GM12872 (cell line): ENCODE data around the gene HINT3.

Experiments
- TF ChIP-seq, protein P1 (sequence below): IDR thresholded peaks from 3 replicates; pipeline ENCODE4 v1.5.1; 2011; ENCODE audit warnings: low read depth, mild to moderate bottlenecking, low read length, moderate library complexity; ENCODE audit not compliant: insufficient read depth

The HINT3 gene

DNA sequence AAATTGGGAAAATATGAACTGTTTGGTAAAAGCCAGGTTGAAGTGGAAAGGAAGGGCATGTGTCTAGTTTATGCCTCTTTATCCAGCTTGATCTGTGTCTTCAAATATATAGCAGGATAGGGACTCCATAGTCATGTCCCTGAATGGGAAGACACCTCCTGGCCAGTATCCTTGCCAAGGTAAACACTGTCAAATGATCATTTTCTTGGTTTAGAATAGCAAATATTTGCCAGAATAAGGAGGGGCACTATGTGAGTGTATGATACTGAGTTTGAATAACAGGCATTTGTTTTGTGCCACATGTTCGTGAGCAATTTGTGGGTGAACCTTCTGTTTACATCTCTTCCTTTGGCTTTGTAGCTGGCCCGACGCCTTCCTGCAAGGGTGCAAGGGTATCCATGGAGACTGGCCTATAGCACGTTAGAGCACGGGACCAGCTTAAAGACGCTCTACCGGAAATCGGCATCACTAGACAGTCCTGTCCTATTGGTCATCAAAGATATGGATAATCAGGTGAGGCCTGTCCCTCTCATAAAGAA lies 34.2 kb upstream of the HINT3 start:
- TF ChIP-seq, protein P1, sequence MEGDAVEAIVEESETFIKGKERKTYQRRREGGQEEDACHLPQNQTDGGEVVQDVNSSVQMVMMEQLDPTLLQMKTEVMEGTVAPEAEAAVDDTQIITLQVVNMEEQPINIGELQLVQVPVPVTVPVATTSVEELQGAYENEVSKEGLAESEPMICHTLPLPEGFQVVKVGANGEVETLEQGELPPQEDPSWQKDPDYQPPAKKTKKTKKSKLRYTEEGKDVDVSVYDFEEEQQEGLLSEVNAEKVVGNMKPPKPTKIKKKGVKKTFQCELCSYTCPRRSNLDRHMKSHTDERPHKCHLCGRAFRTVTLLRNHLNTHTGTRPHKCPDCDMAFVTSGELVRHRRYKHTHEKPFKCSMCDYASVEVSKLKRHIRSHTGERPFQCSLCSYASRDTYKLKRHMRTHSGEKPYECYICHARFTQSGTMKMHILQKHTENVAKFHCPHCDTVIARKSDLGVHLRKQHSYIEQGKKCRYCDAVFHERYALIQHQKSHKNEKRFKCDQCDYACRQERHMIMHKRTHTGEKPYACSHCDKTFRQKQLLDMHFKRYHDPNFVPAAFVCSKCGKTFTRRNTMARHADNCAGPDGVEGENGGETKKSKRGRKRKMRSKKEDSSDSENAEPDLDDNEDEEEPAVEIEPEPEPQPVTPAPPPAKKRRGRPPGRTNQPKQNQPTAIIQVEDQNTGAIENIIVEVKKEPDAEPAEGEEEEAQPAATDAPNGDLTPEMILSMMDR = no peak

GRCh38 chr6:125923366-125923877 lies 33.1 kb upstream of the HINT3 start:
- TF ChIP-seq, protein P1 = no peak

- TF ChIP-seq, protein P1 = no peak
Measured at GRCh38 chr6:125924169-125924568, 32.4 kb upstream of the HINT3 start.

GRCh38 chr6:125924697-125925358 lies 31.7 kb upstream of the HINT3 start:
- TF ChIP-seq, protein P1 = no peak

GRCh38 chr6:125926711-125927110 lies 29.9 kb upstream of the HINT3 start:
- TF ChIP-seq, protein P1 = no peak

- TF ChIP-seq, protein P1 = no peak
Measured at GRCh38 chr6:125927761-125928160, 28.8 kb upstream of the HINT3 start.

DNA sequence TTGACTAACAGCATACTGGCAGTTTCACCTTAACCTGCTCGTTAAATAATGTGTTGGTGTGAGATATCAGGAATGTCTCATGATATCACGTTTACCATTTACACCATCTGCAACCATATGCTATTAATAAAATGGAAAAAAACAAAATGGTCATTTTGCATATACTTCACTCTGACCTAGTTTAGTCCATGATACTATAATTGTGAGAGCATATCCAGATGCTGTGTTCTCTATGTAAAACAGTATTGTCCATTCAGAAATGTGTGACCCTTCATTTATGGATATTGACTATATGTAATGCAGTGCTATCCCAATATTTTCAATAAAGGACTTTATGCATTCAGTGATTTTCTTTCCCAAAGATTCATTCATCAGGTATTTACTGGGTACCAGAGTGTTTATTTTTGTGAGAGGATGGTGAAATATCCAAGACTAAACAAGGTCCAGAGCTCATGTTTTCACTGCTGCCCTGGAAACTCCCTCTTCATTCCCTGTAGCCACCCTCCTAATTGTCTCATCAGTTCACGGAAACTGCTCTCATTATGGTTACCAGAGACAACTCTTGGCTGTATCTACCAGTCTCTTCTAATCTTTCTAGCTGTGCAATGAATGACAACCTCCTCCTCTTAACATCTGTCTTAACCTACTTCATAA lies 25.7 kb upstream of the HINT3 start:
- TF ChIP-seq, protein P1 = no peak
